VCaP (cell line): Measurements from ENCODE around the gene IL1RN.
A peak's percentile ranks its signal among the peaks of the same experiment; 100 is the strongest.

Source experiments
- H3K27ac ChIP-seq: fragments of 450-650 bp; 2 replicates; pipeline ENCODE4 v1.5.1; 2017
- TF ChIP-seq, protein P1 (sequence below): fragments of 450-650 bp; conservative IDR thresholded peaks from 2 replicates; pipeline ENCODE4 v1.5.1; 2017; ENCODE audit warnings: mild to moderate bottlenecking, moderate library complexity

IL1RN gene

GRCh38 chr2:113157118-113157896 lies 29.9 kb downstream of the IL1RN start:
- TF ChIP-seq, protein P1, sequence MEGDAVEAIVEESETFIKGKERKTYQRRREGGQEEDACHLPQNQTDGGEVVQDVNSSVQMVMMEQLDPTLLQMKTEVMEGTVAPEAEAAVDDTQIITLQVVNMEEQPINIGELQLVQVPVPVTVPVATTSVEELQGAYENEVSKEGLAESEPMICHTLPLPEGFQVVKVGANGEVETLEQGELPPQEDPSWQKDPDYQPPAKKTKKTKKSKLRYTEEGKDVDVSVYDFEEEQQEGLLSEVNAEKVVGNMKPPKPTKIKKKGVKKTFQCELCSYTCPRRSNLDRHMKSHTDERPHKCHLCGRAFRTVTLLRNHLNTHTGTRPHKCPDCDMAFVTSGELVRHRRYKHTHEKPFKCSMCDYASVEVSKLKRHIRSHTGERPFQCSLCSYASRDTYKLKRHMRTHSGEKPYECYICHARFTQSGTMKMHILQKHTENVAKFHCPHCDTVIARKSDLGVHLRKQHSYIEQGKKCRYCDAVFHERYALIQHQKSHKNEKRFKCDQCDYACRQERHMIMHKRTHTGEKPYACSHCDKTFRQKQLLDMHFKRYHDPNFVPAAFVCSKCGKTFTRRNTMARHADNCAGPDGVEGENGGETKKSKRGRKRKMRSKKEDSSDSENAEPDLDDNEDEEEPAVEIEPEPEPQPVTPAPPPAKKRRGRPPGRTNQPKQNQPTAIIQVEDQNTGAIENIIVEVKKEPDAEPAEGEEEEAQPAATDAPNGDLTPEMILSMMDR = no peak
- peak overlapping the region; percentile 99 for H3K27ac ChIP-seq

DNA sequence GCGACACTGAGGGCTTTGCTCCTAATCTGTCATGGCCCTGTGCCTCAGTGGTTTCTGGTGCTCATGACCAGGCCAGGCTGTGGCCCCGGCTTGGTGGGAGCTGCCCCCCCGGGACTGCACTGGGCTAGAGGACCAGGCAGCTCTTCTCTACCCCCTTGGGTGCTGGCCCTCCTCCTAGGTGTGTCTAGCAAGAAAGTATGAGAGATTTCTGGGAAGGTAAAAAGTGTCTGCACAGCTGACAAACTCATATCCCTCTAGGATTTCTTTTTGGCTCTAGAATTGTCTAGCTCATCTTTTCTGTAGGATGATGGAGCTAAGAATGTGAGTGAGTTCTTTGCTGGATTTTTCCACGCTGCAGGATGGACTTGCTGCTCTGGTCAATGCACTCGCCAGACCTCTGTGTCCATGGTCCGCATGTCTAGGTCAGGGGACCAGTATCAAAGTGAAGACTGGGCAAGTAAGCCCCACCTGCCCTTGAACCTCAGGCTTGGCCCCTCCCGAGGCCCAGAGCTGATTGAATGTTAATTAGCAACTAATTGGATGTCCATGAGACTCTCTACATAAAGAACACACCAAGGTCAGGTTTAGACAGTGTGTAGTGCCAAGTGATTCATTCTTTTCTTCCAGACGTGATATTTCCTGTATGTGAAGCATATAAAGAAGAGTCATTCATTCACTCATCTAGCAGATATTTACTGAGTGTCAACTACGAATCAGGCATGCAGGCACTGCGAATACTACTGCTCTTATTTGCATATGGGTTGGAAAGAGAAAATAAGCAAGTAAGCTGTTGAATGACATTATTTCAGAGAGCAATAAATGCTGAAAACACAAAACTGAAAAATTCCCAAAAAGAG lies 30.7 kb downstream of the IL1RN start:
- H3K27ac ChIP-seq = peak overlapping the region; percentile 99
- TF ChIP-seq, protein P1 = no peak

- TF ChIP-seq, protein P1 = no peak
Measured at GRCh38 chr2:113158884-113159553, 31.6 kb downstream of the IL1RN start.

DNA sequence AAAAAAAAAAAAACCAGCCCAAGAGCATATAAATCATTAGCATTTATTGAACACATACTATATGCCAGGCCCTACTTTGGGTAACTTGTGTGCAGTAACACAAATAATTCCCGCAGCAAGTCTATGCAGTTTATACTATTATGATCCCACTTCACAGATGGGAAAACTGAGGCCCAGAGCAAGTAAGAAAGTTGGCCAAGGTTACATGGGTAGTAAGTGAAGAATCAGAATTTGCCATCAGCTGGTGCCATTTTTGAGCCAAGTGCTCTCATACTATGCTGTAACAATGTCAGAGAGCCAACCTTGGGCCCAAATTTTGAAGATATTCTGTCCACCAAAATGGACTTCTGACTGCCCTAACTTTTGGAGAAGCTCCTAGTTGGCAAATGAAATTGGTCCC lies 32.9 kb downstream of the IL1RN start:
- H3K27ac ChIP-seq = peak overlapping the region; percentile 99
- TF ChIP-seq, protein P1 = no peak

More at GRCh38 chr2:113158884-113159553, 31.6 kb downstream of the IL1RN start:
- H3K27ac ChIP-seq = peak overlapping the region; percentile 99

DNA sequence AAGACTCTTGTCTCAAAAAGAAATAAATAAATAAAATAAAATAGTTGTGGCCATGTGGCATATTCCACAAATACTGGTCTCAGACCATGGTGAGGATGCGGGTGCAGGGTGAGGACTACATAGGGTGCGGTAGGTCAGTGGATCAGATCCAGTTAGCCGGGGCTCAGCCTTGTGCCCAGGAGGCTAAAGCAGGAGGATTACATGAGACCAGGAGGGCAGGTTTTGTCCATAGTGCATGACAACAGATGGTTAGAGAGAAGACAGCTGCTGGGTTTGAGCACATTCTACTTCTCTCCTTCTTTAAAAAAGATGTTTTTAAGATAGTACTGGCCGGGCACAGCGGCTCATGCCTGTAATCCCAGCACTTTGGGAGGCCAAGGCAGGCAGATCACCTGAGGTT lies 33.6 kb downstream of the IL1RN start:
- peak overlapping the region; percentile 99; the same call in 1 of the 2 replicates for H3K27ac ChIP-seq

GRCh38 chr2:113162173-113162572 lies 34.8 kb downstream of the IL1RN start:
- TF ChIP-seq, protein P1 = no peak
- H3K27ac ChIP-seq = no peak overlapping the region

More for the DNA sequence above, 33.6 kb downstream of the IL1RN start:
- TF ChIP-seq, protein P1 = no peak

- TF ChIP-seq, protein P1 = no peak
- H3K27ac ChIP-seq = no peak overlapping the region
Measured at GRCh38 chr2:113162869-113163268, 35.5 kb downstream of the IL1RN start.
